ENCODE measurements around the gene PGAM2. TPM values are rescaled to one million over a fixed set of nuclear protein-coding genes. Genes with fewer than 3 reads are reported as not detected.
A peak's percentile ranks its signal among the peaks of the same experiment; 100 is the strongest.

PGAM2 gene
- polyA plus RNA-seq, 1 experiment, result 0.16 TPM

- H3K4me3 ChIP-seq (ENCODE audit: low read depth, low read length), result no peak overlapping the region
- ChIA-PET POLR2A (interaction anchor here (0.9 kb wide), 1 partner anchor 13 kb away, joined by 10 read pairs; no protein-coding TSS in a partner anchor), CTCF (interaction anchor here (0.8 to 2.1 kb wide), 5 partner anchors 13 to 98 kb away, joined by 3 to 6 read pairs (median 3); partner anchors contain the start of gene YKT6)
- peaks cover 12% of the 10 kb centered on the region for H3K36me3 ChIP-seq (ENCODE audit: control insufficient read depth, insufficient read depth, low read length)
- H3K27me3 ChIP-seq (ENCODE audit: control insufficient read depth, insufficient read depth, low read length), result no peaks in the 10 kb centered on the region
- TF ChIP-seq CTCF (IDR thresholded peaks at IDR 0.05; ENCODE audit: insufficient read depth, low read depth, low read length), result no peak
- no peak for DNase-seq (ENCODE audit: low read depth)
These were observed 37.6 kb upstream of the PGAM2 start for GRCh38 chr7:44102846-44103565.

- Histone ChIP-seq H3K36me3 (ENCODE audit: control insufficient read depth, insufficient read depth, low read length) (peaks cover 6% of the 10 kb centered on the region), H3K27me3 (ENCODE audit: control insufficient read depth, insufficient read depth, low read length) (no peaks in the 10 kb centered on the region), H3K4me3 (ENCODE audit: low read depth, low read length) (no peak overlapping the region)
- POLR2A ChIA-PET, result interaction anchor here (0.9 kb wide), 1 partner anchor 13 kb away, joined by 10 read pairs; no protein-coding TSS in a partner anchor
- CTCF ChIA-PET, result interaction anchor here (0.8 to 2.1 kb wide), 7 partner anchors 12 to 99 kb away, joined by 3 to 6 read pairs (median 3); partner anchors contain the start of gene YKT6
- TF ChIP-seq CTCF (IDR thresholded peaks at IDR 0.05; ENCODE audit: insufficient read depth, low read depth, low read length), result no peak
- peak; percentile 83 for DNase-seq (ENCODE audit: low read depth)
These were observed 36.8 kb upstream of the PGAM2 start for GRCh38 chr7:44101966-44102845.

GRCh38 chr7:44101303-44101965 is 36.1 kb upstream of the PGAM2 start:
- Histone ChIP-seq H3K36me3 (ENCODE audit: control insufficient read depth, insufficient read depth, low read length) (0 out of 2 replicates have a peak, but pooled peaks cover 2% of the 10 kb centered on the region), H3K27me3 (ENCODE audit: control insufficient read depth, insufficient read depth, low read length) (no peaks in the 10 kb centered on the region), H3K4me3 (ENCODE audit: low read depth, low read length) (no peak overlapping the region)
- no peak for TF ChIP-seq CTCF (IDR thresholded peaks at IDR 0.05; ENCODE audit: insufficient read depth, low read depth, low read length)
- no peak for DNase-seq (ENCODE audit: low read depth)
- POLR2A ChIA-PET, result interaction anchor here (0.5 to 0.6 kb wide), 2 partner anchors 12 to 22 kb away, joined by 4 to 7 read pairs; partner anchors contain the start of gene POLD2
- CTCF ChIA-PET, result interaction anchor here (0.8 to 2.1 kb wide), 3 partner anchors 11 to 29 kb away, joined by 3 to 6 read pairs (median 5); no protein-coding TSS in a partner anchor

GRCh38 chr7:44100458-44101302 is 35.3 kb upstream of the PGAM2 start:
- CTCF ChIA-PET, result interaction anchor here (1.7 kb wide), 1 partner anchor 10 kb away, joined by 5 read pairs; no protein-coding TSS in a partner anchor
- TF ChIP-seq CTCF (IDR thresholded peaks at IDR 0.05; ENCODE audit: insufficient read depth, low read depth, low read length), result no peak
- Histone ChIP-seq H3K4me3 (ENCODE audit: low read depth, low read length) (no peak overlapping the region), H3K36me3 (ENCODE audit: control insufficient read depth, insufficient read depth, low read length) (0 out of 2 replicates have a peak, but pooled peaks cover 1% of the 10 kb centered on the region), H3K27me3 (ENCODE audit: control insufficient read depth, insufficient read depth, low read length) (no peaks in the 10 kb centered on the region)
- POLR2A ChIA-PET, result interaction anchor here (0.5 to 0.6 kb wide), 2 partner anchors 11 to 22 kb away, joined by 4 to 7 read pairs; partner anchors contain the start of gene POLD2
- peak; percentile 67 for DNase-seq (ENCODE audit: low read depth)
